ENCODE data around the gene ZNF45. TPM values are rescaled to one million over a fixed set of nuclear protein-coding genes. Genes with fewer than 3 reads are reported as not detected.

ZNF45 gene
- total and polyA plus RNA-seq, 2 of the 13 experiments (the other 11 are each of a cell fraction or from before 2014, with no cell fraction given): 2.4 to 11.3 TPM

DNA sequence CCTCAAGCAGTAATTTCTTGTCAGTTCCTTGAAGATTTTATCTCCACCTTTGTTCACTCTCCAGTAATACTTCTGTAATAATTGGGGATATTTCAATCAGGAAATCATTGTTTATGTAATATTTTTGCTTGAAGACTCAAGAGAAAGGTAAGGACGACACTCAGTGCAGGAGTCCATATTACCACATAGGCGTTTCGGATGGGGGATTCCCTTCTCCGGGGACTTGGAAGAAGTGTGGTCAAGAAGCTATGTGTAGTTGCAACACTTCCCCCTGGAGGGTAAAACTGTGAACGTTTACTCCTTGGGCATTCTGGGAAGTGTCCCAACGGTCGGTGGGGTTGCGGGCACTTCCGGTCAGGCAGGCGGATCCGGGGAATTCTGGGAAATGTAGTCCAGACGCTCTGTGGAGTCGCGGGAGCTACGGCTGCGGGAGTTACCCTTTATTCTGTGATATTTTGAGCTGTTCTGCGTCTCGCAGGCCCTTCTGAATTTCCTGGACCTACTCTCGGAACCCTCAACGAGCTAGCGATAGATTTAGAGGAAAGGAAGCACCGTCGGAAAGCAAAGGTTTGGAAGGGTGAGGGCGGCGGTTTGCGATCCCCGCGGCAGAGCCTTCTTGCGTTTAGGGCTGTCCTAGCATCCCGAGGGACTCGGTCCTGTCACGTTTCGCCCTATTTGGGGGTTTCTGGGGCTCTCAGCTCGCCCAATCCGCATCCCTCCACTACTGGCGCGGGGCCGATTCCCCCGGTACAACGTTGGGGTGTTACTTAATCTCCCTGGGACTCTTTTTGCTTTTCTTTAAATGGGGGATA lies 16.0 kb upstream of the ZNF45 start, which contains the start of gene ZNF221 (continued):
- peak; percentile 67 for TF ChIP-seq ELF3 (CRISPR knock-in tag; IDR thresholded peaks at IDR 0.05)
- 0 out of 2 replicates have a peak, but pooled peaks have one; percentile 54 for TF ChIP-seq NAIF1 (CRISPR knock-in tag; IDR thresholded peaks at IDR 0.05; ENCODE audit: borderline replicate concordance)
- TF ChIP-seq, protein P1, sequence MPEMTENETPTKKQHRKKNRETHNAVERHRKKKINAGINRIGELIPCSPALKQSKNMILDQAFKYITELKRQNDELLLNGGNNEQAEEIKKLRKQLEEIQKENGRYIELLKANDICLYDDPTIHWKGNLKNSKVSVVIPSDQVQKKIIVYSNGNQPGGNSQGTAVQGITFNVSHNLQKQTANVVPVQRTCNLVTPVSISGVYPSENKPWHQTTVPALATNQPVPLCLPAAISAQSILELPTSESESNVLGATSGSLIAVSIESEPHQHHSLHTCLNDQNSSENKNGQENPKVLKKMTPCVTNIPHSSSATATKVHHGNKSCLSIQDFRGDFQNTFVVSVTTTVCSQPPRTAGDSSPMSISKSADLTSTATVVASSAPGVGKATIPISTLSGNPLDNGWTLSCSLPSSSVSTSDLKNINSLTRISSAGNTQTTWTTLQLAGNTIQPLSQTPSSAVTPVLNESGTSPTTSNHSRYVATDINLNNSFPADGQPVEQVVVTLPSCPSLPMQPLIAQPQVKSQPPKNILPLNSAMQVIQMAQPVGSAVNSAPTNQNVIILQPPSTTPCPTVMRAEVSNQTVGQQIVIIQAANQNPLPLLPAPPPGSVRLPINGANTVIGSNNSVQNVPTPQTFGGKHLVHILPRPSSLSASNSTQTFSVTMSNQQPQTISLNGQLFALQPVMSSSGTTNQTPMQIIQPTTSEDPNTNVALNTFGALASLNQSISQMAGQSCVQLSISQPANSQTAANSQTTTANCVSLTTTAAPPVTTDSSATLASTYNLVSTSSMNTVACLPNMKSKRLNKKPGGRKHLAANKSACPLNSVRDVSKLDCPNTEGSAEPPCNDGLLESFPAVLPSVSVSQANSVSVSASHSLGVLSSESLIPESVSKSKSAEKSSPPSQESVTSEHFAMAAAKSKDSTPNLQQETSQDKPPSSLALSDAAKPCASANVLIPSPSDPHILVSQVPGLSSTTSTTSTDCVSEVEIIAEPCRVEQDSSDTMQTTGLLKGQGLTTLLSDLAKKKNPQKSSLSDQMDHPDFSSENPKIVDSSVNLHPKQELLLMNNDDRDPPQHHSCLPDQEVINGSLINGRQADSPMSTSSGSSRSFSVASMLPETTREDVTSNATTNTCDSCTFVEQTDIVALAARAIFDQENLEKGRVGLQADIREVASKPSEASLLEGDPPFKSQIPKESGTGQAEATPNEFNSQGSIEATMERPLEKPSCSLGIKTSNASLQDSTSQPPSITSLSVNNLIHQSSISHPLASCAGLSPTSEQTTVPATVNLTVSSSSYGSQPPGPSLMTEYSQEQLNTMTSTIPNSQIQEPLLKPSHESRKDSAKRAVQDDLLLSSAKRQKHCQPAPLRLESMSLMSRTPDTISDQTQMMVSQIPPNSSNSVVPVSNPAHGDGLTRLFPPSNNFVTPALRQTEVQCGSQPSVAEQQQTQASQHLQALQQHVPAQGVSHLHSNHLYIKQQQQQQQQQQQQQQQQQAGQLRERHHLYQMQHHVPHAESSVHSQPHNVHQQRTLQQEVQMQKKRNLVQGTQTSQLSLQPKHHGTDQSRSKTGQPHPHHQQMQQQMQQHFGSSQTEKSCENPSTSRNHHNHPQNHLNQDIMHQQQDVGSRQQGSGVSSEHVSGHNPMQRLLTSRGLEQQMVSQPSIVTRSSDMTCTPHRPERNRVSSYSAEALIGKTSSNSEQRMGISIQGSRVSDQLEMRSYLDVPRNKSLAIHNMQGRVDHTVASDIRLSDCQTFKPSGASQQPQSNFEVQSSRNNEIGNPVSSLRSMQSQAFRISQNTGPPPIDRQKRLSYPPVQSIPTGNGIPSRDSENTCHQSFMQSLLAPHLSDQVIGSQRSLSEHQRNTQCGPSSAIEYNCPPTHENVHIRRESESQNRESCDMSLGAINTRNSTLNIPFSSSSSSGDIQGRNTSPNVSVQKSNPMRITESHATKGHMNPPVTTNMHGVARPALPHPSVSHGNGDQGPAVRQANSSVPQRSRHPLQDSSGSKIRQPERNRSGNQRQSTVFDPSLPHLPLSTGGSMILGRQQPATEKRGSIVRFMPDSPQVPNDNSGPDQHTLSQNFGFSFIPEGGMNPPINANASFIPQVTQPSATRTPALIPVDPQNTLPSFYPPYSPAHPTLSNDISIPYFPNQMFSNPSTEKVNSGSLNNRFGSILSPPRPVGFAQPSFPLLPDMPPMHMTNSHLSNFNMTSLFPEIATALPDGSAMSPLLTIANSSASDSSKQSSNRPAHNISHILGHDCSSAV (CRISPR knock-in tag; IDR thresholded peaks at IDR 0.05; ENCODE audit: borderline replicate concordance): no peak
- 0 out of 2 replicates have a peak, but pooled peaks have one; percentile 39 for TF ChIP-seq CHD2 (IDR thresholded peaks at IDR 0.05; ENCODE audit: low read depth, low read length)
- peak; percentile 57; the same call in 1 of the 2 replicates for TF ChIP-seq MTF2 (CRISPR knock-in tag; IDR thresholded peaks at IDR 0.05; ENCODE audit: borderline replicate concordance)
- no peak for TF ChIP-seq AGO2 (optimal IDR thresholded peaks at IDR 0.05; ENCODE audit: low read depth, low read length)
- no peak for TF ChIP-seq RBM22 (optimal IDR thresholded peaks at IDR 0.05; ENCODE audit: low read length)
- 0 out of 2 replicates have a peak, but pooled peaks have one; percentile 46 for TF ChIP-seq SETDB1 (CRISPR knock-in tag; IDR thresholded peaks at IDR 0.05; ENCODE audit: borderline replicate concordance)
- peak; percentile 75 for TF ChIP-seq KDM2A (CRISPR knock-in tag; IDR thresholded peaks at IDR 0.05; ENCODE audit: borderline replicate concordance, low read depth)
- TF ChIP-seq CAMTA2 (CRISPR knock-in tag; IDR thresholded peaks at IDR 0.05; ENCODE audit: borderline replicate concordance): no peak
- TF ChIP-seq, protein P2, sequence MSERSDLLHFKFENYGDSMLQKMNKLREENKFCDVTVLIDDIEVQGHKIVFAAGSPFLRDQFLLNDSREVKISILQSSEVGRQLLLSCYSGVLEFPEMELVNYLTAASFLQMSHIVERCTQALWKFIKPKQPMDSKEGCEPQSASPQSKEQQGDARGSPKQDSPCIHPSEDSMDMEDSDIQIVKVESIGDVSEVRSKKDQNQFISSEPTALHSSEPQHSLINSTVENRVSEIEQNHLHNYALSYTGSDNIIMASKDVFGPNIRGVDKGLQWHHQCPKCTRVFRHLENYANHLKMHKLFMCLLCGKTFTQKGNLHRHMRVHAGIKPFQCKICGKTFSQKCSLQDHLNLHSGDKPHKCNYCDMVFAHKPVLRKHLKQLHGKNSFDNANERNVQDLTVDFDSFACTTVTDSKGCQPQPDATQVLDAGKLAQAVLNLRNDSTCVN (CRISPR knock-in tag; IDR thresholded peaks at IDR 0.05; ENCODE audit: borderline replicate concordance): no peak
- TF ChIP-seq ZFY (CRISPR knock-in tag; IDR thresholded peaks at IDR 0.05): peak; percentile 56; the same call in 1 of the 2 replicates
- TF ChIP-seq, protein P3, sequence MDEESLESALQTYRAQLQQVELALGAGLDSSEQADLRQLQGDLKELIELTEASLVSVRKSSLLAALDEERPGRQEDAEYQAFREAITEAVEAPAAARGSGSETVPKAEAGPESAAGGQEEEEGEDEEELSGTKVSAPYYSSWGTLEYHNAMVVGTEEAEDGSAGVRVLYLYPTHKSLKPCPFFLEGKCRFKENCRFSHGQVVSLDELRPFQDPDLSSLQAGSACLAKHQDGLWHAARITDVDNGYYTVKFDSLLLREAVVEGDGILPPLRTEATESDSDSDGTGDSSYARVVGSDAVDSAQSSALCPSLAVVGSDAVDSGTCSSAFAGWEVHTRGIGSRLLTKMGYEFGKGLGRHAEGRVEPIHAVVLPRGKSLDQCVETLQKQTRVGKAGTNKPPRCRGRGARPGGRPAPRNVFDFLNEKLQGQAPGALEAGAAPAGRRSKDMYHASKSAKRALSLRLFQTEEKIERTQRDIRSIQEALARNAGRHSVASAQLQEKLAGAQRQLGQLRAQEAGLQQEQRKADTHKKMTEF (CRISPR knock-in tag; IDR thresholded peaks at IDR 0.05): peak; percentile 68
- TF ChIP-seq, protein P4, sequence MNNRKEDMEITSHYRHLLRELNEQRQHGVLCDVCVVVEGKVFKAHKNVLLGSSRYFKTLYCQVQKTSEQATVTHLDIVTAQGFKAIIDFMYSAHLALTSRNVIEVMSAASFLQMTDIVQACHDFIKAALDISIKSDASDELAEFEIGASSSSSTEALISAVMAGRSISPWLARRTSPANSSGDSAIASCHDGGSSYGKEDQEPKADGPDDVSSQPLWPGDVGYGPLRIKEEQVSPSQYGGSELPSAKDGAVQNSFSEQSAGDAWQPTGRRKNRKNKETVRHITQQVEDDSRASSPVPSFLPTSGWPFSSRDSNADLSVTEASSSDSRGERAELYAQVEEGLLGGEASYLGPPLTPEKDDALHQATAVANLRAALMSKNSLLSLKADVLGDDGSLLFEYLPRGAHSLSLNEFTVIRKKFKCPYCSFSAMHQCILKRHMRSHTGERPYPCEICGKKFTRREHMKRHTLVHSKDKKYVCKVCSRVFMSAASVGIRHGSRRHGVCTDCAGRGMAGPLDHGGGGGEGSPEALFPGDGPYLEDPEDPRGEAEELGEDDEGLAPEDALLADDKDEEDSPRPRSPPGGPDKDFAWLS (CRISPR knock-in tag; IDR thresholded peaks at IDR 0.05; ENCODE audit: borderline replicate concordance): no peak
- 0 out of 2 replicates have a peak, but pooled peaks have one; percentile 31 for TF ChIP-seq ZNF44 (CRISPR knock-in tag; IDR thresholded peaks at IDR 0.05)
